Activated T-cell treated with anti-CD3 and anti-CD28 coated beads for 1 hour (primary cell): ENCODE measurements around the gene GCNT2.
"Not testable (repeated sequence)": the region's sequence is repeated elsewhere in the genome, so short reads cannot be mapped to it uniquely, and the experiment has no call there.

ENCODE experiments used
- DNase-seq: peaks from one replicate; pipeline ENCODE4 v3.0.0-alpha.2; 2020; ENCODE audit warnings: low read depth

The GCNT2 gene

GRCh38 chr6:10514049-10514780, 6.9 kb upstream of the GCNT2 start:
- DNase-seq = no peak

GRCh38 chr6:10516953-10517352, 4.2 kb upstream of the GCNT2 start:
- DNase-seq = no peak

GRCh38 chr6:10518557-10519407, 2.4 kb upstream of the GCNT2 start:
- DNase-seq = no peak

- not testable (repeated sequence) for DNase-seq
Observed at GRCh38 chr6:10519408-10519697, 1.8 kb upstream of the GCNT2 start.

- no peak for DNase-seq
Observed at GRCh38 chr6:10520468-10520867, 683 bp upstream of the GCNT2 start.

- DNase-seq = no peak
Observed at GRCh38 chr6:10522929-10523573, 1.9 kb downstream of the GCNT2 start.

- no peak for DNase-seq
Observed at GRCh38 chr6:10526156-10526555, 5.0 kb downstream of the GCNT2 start.

GRCh38 chr6:10528158-10528981, 7.2 kb downstream of the GCNT2 start:
- no peak for DNase-seq

- no peak for DNase-seq
Observed at GRCh38 chr6:10529231-10529801, 8.2 kb downstream of the GCNT2 start.

- DNase-seq = not testable (repeated sequence)
Observed at GRCh38 chr6:10529828-10530374, 8.8 kb downstream of the GCNT2 start.

GRCh38 chr6:10531503-10531902, 10.4 kb downstream of the GCNT2 start:
- no peak for DNase-seq

GRCh38 chr6:10531942-10532341, 10.8 kb downstream of the GCNT2 start:
- DNase-seq = no peak

- no peak for DNase-seq
Observed at GRCh38 chr6:10532392-10532791, 11.2 kb downstream of the GCNT2 start.

- no peak for DNase-seq
Observed at GRCh38 chr6:10534419-10534762, 13.2 kb downstream of the GCNT2 start.

GRCh38 chr6:10535193-10535592, 14.0 kb downstream of the GCNT2 start:
- DNase-seq = no peak

- DNase-seq = no peak
Observed at GRCh38 chr6:10537726-10538125, 16.6 kb downstream of the GCNT2 start.

GRCh38 chr6:10540073-10540746, 19.1 kb downstream of the GCNT2 start:
- DNase-seq = no peak

- no peak for DNase-seq
Observed at GRCh38 chr6:10541591-10541990, 20.4 kb downstream of the GCNT2 start.

- DNase-seq = no peak
Observed at GRCh38 chr6:10542213-10542612, 21.1 kb downstream of the GCNT2 start.

- DNase-seq = no peak
Observed at GRCh38 chr6:10543488-10543887, 22.3 kb downstream of the GCNT2 start.

- DNase-seq = no peak
Observed at GRCh38 chr6:10545482-10545881, 24.3 kb downstream of the GCNT2 start.
